Measurements from ENCODE around the gene EML6.

- TF ChIP-seq ZNF629 (CRISPR knock-in tag; conservative IDR thresholded peaks at IDR 0.05) (no peak), JARID2 (CRISPR knock-in tag; IDR thresholded peaks at IDR 0.05; ENCODE audit: insufficient replicate concordance) (no peak), ZNF660 (CRISPR knock-in tag; IDR thresholded peaks at IDR 0.05; ENCODE audit: borderline replicate concordance, low read depth) (no peak), EP300 (IDR thresholded peaks at IDR 0.05; ENCODE audit: low read depth in 2 of 2, low read length in 2 of 2) (no peak), EP300 (CRISPR knock-in tag; IDR thresholded peaks at IDR 0.05; ENCODE audit: borderline replicate concordance) (no peak), SRSF1 (optimal IDR thresholded peaks at IDR 0.05; ENCODE audit: low read depth, low read length) (no peak), ZNF263 (CRISPR knock-in tag; IDR thresholded peaks at IDR 0.05) (no peak), MAFK (conservative IDR thresholded peaks at IDR 0.05 in 1 of 2, IDR thresholded peaks at IDR 0.05 in 1 of 2; ENCODE audit: low read length in 2 of 2) (no peak), ZNF124 (CRISPR knock-in tag; IDR thresholded peaks at IDR 0.05) (no peak), CHD2 (IDR thresholded peaks at IDR 0.05; ENCODE audit: low read depth, low read length) (no peak)
- TF ChIP-seq, protein P1, sequence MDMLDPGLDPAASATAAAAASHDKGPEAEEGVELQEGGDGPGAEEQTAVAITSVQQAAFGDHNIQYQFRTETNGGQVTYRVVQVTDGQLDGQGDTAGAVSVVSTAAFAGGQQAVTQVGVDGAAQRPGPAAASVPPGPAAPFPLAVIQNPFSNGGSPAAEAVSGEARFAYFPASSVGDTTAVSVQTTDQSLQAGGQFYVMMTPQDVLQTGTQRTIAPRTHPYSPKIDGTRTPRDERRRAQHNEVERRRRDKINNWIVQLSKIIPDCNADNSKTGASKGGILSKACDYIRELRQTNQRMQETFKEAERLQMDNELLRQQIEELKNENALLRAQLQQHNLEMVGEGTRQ (IDR thresholded peaks at IDR 0.05; ENCODE audit: low read depth, low read length), result no peak
- TF ChIP-seq, protein P1 (CRISPR knock-in tag; IDR thresholded peaks at IDR 0.05; ENCODE audit: borderline replicate concordance), result no peak
- TF ChIP-seq, protein P2, sequence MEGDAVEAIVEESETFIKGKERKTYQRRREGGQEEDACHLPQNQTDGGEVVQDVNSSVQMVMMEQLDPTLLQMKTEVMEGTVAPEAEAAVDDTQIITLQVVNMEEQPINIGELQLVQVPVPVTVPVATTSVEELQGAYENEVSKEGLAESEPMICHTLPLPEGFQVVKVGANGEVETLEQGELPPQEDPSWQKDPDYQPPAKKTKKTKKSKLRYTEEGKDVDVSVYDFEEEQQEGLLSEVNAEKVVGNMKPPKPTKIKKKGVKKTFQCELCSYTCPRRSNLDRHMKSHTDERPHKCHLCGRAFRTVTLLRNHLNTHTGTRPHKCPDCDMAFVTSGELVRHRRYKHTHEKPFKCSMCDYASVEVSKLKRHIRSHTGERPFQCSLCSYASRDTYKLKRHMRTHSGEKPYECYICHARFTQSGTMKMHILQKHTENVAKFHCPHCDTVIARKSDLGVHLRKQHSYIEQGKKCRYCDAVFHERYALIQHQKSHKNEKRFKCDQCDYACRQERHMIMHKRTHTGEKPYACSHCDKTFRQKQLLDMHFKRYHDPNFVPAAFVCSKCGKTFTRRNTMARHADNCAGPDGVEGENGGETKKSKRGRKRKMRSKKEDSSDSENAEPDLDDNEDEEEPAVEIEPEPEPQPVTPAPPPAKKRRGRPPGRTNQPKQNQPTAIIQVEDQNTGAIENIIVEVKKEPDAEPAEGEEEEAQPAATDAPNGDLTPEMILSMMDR (CRISPR knock-in tag; IDR thresholded peaks at IDR 0.05), result no peak
- TF ChIP-seq, protein P3, sequence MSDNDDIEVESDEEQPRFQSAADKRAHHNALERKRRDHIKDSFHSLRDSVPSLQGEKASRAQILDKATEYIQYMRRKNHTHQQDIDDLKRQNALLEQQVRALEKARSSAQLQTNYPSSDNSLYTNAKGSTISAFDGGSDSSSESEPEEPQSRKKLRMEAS (IDR thresholded peaks at IDR 0.05), result no peak
- TF ChIP-seq, protein P4, sequence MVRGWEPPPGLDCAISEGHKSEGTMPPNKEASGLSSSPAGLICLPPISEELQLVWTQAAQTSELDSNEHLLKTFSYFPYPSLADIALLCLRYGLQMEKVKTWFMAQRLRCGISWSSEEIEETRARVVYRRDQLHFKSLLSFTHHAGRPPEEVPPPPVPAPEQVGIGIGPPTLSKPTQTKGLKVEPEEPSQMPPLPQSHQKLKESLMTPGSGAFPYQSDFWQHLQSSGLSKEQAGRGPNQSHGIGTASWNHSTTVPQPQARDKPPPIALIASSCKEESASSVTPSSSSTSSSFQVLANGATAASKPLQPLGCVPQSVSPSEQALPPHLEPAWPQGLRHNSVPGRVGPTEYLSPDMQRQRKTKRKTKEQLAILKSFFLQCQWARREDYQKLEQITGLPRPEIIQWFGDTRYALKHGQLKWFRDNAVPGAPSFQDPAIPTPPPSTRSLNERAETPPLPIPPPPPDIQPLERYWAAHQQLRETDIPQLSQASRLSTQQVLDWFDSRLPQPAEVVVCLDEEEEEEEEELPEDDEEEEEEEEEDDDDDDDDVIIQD (CRISPR knock-in tag; IDR thresholded peaks at IDR 0.05; ENCODE audit: low read depth), result no peak
Observed at GRCh38 chr2:54862742-54863141, 139.3 kb downstream of the EML6 start.
